Cardiac fibroblast (primary cell): ENCODE data around the gene TCHP.

Source experiments
- DNase-seq, 2 donors: peaks; one replicate each; pipeline versions ENCODE4 v3.0.0 to v3.0.0-alpha.2; 2010; ENCODE audit warnings: low read depth in 2 of 2
- H3K4me3 ChIP-seq, 2 donors: replicated peaks in 1 of 2; 1 replicate in 1 of 2; 2 replicates in 1 of 2; pipeline ENCODE4 v1.5.1; 2011; ENCODE audit warnings: low read depth in 2 of 2, low read length in 2 of 2, mild to moderate bottlenecking in 2 of 2, moderate library complexity in 1 of 2
- CTCF ChIP-seq: IDR thresholded peaks from one replicate; pipeline ENCODE4 v1.5.1; 2011; ENCODE audit warnings: low read depth, mild to moderate bottlenecking, low read length, inconsistent platforms

The TCHP gene

GRCh38 chr12:109875572-109876131 lies 24.4 kb upstream of the TCHP start:
- TF ChIP-seq CTCF: no peak
- no peak for DNase-seq
- no peak overlapping the region for H3K4me3 ChIP-seq

GRCh38 chr12:109876406-109876805 lies 23.7 kb upstream of the TCHP start:
- no peak for TF ChIP-seq CTCF
- DNase-seq: no peak
- no peak overlapping the region for H3K4me3 ChIP-seq

DNA sequence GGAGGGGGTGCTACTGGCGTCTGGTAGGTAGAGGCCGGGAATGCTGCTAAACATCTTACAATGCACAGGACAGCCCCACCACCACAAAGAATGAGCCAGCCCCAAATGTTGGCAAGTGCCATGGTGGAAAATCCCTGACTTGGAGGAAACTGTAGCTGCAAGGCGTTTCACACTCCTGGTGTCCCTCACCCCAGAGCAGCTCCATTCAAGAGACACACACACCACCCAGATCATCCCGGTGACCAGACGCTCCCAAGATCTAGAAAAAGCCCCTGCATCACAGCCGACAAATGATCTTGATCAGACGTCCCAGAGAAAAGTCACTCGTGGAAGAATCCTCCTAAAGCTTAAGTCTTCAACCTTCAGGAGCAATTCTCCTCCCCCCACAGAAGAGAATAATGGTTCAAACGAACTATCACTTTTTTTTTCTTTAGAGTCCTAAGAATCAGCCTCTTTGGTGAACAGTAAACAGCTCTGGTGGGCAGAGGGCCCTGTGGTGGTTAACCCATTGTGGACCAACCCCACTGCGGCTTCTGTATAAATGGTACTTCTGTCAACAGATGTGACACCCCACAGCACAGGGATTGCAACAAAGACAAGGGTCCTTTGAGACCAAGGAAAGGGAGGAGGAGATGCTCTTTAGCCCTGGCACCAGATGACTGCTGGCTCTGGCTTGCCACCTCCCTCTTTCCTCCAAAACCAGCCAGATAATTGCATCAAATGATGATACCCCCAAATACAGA lies 22.4 kb upstream of the TCHP start:
- no peak for DNase-seq
- H3K4me3 ChIP-seq: no peak overlapping the region
- no peak for TF ChIP-seq CTCF

GRCh38 chr12:109878247-109878625 lies 21.8 kb upstream of the TCHP start:
- DNase-seq: no peak
- TF ChIP-seq CTCF: no peak
- no peak overlapping the region for H3K4me3 ChIP-seq

DNA sequence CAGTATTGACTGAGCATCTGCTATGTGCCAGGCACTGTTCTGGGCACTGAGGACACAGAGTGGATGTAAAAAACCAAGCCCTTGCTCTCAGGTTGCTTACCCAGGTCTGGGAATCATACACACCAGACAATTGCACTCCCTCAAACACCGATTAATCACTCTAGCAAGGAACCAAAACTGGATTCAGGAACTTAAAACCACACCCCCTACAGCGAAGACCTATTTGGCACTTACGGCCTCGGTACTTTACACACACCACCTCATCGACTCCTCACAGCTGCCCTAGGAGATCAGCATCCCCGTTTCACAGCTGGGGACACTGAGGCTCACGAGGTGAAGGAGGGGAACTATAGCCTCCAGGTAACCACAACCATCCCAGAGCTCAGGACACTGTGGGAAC lies 21.3 kb upstream of the TCHP start:
- TF ChIP-seq CTCF: no peak
- H3K4me3 ChIP-seq: peak overlapping the region; percentile 79 to 88
- no peak for DNase-seq

DNA sequence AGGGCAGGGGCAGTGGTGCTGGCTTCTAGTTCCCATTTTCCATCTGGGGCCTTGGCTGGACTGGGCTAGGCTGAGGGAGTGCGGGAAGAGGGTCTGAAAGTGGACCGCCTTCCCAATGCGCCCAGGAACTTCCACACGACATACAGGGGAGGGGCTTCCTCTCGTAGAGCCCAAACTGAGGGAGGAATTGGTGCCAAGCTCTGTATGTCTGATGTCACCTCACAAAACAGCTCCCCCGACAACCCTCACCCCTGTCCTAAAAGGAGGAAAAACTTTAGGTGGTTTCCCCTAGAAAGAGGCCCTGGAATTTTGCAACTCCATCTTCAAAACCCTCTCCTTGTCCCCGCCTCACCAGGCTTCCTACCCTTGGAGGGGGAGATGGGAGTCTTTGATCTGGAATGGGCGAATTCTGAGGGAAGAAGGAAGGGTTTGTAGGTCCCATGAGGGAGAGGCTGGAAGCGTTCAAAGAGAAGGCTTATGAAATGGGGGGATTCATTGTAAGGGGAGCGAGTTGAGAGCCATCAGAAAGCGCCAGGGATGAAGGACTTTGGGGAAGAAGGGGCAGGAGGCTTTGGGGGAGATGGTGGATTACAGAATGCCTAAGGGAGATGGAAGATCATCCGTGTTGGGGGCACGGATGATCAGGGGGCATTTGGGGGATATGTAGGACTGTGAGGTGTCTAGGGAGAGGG lies 20.6 kb upstream of the TCHP start:
- peak in 1 of 2 donors; percentile 26 for DNase-seq
- TF ChIP-seq CTCF: no peak
- peak overlapping the region; percentile 79 to 88 for H3K4me3 ChIP-seq
